Muscle of leg (tissue), 16 donors: ENCODE results near the gene SLC28A3. TPM values are rescaled to one million over a fixed set of nuclear protein-coding genes. Genes with fewer than 3 reads are reported as not detected.
"Not testable (repeated sequence)": the region's sequence is repeated elsewhere in the genome, so short reads cannot be mapped to it uniquely, and the experiment has no call there.

Experiments
- DNase-seq: peaks from one replicate; pipeline ENCODE4 v3.0.0; 2013
- H3K27ac ChIP-seq: one replicate; pipeline ENCODE4 v1.5.1; 2013; ENCODE audit warnings: mild to moderate bottlenecking, low read length, control low read depth
- H3K27me3 ChIP-seq: one replicate; pipeline ENCODE4 v1.6.1; 2013; ENCODE audit warnings: low read length; ENCODE audit not compliant: control insufficient read depth, insufficient read depth
- H3K36me3 ChIP-seq: one replicate; pipeline ENCODE4 v1.6.1; 2013; ENCODE audit warnings: low read length; ENCODE audit not compliant: control insufficient read depth, insufficient read depth
- H3K4me1 ChIP-seq: one replicate; pipeline ENCODE4 v1.6.1; 2013; ENCODE audit warnings: low read length; ENCODE audit not compliant: control insufficient read depth, insufficient read depth
- H3K4me3 ChIP-seq: one replicate; pipeline ENCODE4 v1.5.1; 2013; ENCODE audit warnings: low read length, control low read depth
- H3K9me3 ChIP-seq: replicated peaks from 2 replicates; pipeline ENCODE4 v1.6.1; 2013; ENCODE audit warnings: low read depth, low read length; ENCODE audit not compliant: control insufficient read depth
- WGBS: methylation state at CpG from one replicate; pipeline ENCODE4 v1.1.5; 2013; ENCODE audit warnings: missing lambda C conversion rate; ENCODE audit not compliant: insufficient coverage; 5-methylcytosine and 5-hydroxymethylcytosine counted together
- long read RNA-seq, 11 donors: transcript quantifications; one replicate each; lab custom pipeline, GENCODE V29; 2026
- polyA plus RNA-seq, 8 donors: library from polyadenylated mRNA; unstranded; fragments of 120-200 nt; gene quantifications; one replicate each; pipeline versions ENCODE4 v1.2.1 to v1.2.3, GENCODE V29; 2013; ENCODE audit warnings: inconsistent platforms in 1 of 8, low replicate concordance in 1 of 8; ENCODE audit not compliant: insufficient read length in 8 of 8, insufficient read depth in 1 of 8
- total RNA-seq: library from RNA; stranded (reverse); fragments of 120-200 nt; gene quantifications from one replicate; pipeline ENCODE4 v1.2.4, GENCODE V29; 2013

The SLC28A3 gene
- total RNA-seq (0.04 TPM), polyA plus RNA-seq (under 1 TPM in 5 of 8 donors, not detected in 3; 0.02 to 0.29 (median 0.04) TPM)
- long read RNA-seq, donor 1: 0 reads
- long read RNA-seq, donor 2: 0 reads
- long read RNA-seq, donor 3: 0 reads
- long read RNA-seq, donor 4: 0 reads
- long read RNA-seq, donor 5: 0 reads
- long read RNA-seq, donor 6: 0 reads
- long read RNA-seq, donor 7: 0 reads
- long read RNA-seq, donor 8: 0 reads
- long read RNA-seq, donor 9: 0 reads
- long read RNA-seq, donor 10: 0 reads
- long read RNA-seq, donor 11: 0 reads

GRCh38 chr9:84340535-84340934 is at the start of gene SLC28A3:
SLC28A3 (minus strand) TSS chr9:84340758; CDS start chr9:84340633, 125 bp downstream.
- WGBS: 27% methylated on average over 1 of the region's 5 CpGs
- Histone ChIP-seq H3K4me1 (no peaks in the 10 kb centered on the region), H3K27me3 (no peaks in the 10 kb centered on the region), H3K27ac (no peak within 1 kb of the TSS), H3K4me3 (no peak within 1 kb of the TSS), H3K9me3 (no peaks in the 10 kb centered on the region), H3K36me3 (no peaks in the 10 kb centered on the region)
- DNase-seq: no peak

GRCh38 chr9:84390254-84390653 is 49.7 kb upstream of the SLC28A3 start:
- not testable (repeated sequence) for DNase-seq, H3K27me3 ChIP-seq, H3K27ac ChIP-seq, H3K4me1 ChIP-seq, H3K9me3 ChIP-seq, H3K4me3 ChIP-seq, H3K36me3 ChIP-seq
- WGBS: 42% methylated on average over 2 of the region's 7 CpGs

- Histone ChIP-seq H3K4me1 (no peaks in the 10 kb centered on the region), H3K27me3 (no peaks in the 10 kb centered on the region), H3K36me3 (no peaks in the 10 kb centered on the region), H3K4me3 (no peak overlapping the region), H3K27ac (no peak overlapping the region), H3K9me3 (no peaks in the 10 kb centered on the region)
- WGBS: no CpG with 5 or more reads among the region's 5 CpGs
- DNase-seq: no peak
Observed at GRCh38 chr9:84387821-84388220, 47.3 kb upstream of the SLC28A3 start.

- Histone ChIP-seq H3K4me3 (no peak overlapping the region), H3K4me1 (no peaks in the 10 kb centered on the region), H3K36me3 (no peaks in the 10 kb centered on the region), H3K9me3 (no peaks in the 10 kb centered on the region), H3K27me3 (no peaks in the 10 kb centered on the region), H3K27ac (no peak overlapping the region)
- WGBS: no CpG with 5 or more reads among the region's 1 CpG
- DNase-seq: no peak
Observed at GRCh38 chr9:84386753-84387152, 46.2 kb upstream of the SLC28A3 start.

GRCh38 chr9:84385386-84386040 is 45.0 kb upstream of the SLC28A3 start:
- no CpG with 5 or more reads among the region's 1 CpG for WGBS
- H3K27ac ChIP-seq: no peak overlapping the region
- H3K4me1 ChIP-seq: no peaks in the 10 kb centered on the region
- DNase-seq: no peak
- no peaks in the 10 kb centered on the region for H3K9me3 ChIP-seq
- H3K36me3 ChIP-seq: no peaks in the 10 kb centered on the region
- H3K4me3 ChIP-seq: no peak overlapping the region
- no peaks in the 10 kb centered on the region for H3K27me3 ChIP-seq

- no peak for DNase-seq
- no peaks in the 10 kb centered on the region for H3K36me3 ChIP-seq
- H3K4me3 ChIP-seq: no peak overlapping the region
- WGBS: no CpG with 5 or more reads among the region's 1 CpG
- no peak overlapping the region for H3K27ac ChIP-seq
- H3K27me3 ChIP-seq: no peaks in the 10 kb centered on the region
- no peaks in the 10 kb centered on the region for H3K9me3 ChIP-seq
- H3K4me1 ChIP-seq: no peaks in the 10 kb centered on the region
Observed at GRCh38 chr9:84384617-84385016, 44.1 kb upstream of the SLC28A3 start.

GRCh38 chr9:84383178-84383577 is 42.6 kb upstream of the SLC28A3 start:
- WGBS: 61% methylated on average over 2 of the region's 3 CpGs
- Histone ChIP-seq H3K36me3 (no peaks in the 10 kb centered on the region), H3K4me1 (no peaks in the 10 kb centered on the region), H3K27me3 (no peaks in the 10 kb centered on the region), H3K27ac (no peak overlapping the region), H3K4me3 (no peak overlapping the region), H3K9me3 (no peaks in the 10 kb centered on the region)
- DNase-seq: no peak

GRCh38 chr9:84382720-84383119 is 42.2 kb upstream of the SLC28A3 start:
- Histone ChIP-seq H3K4me3 (no peak overlapping the region), H3K27me3 (no peaks in the 10 kb centered on the region), H3K36me3 (no peaks in the 10 kb centered on the region), H3K9me3 (no peaks in the 10 kb centered on the region), H3K27ac (no peak overlapping the region), H3K4me1 (no peaks in the 10 kb centered on the region)
- WGBS: 80% methylated on average over 1 of the region's 6 CpGs
- no peak for DNase-seq

GRCh38 chr9:84381508-84381907 is 41.0 kb upstream of the SLC28A3 start:
- Histone ChIP-seq H3K27ac (no peak overlapping the region), H3K9me3 (no peaks in the 10 kb centered on the region), H3K27me3 (no peaks in the 10 kb centered on the region), H3K36me3 (no peaks in the 10 kb centered on the region), H3K4me1 (no peaks in the 10 kb centered on the region), H3K4me3 (no peak overlapping the region)
- no CpG with 5 or more reads among the region's 3 CpGs for WGBS
- no peak for DNase-seq

- Histone ChIP-seq H3K27me3 (no peaks in the 10 kb centered on the region), H3K4me3 (no peak overlapping the region), H3K36me3 (no peaks in the 10 kb centered on the region), H3K4me1 (no peaks in the 10 kb centered on the region), H3K9me3 (no peaks in the 10 kb centered on the region), H3K27ac (no peak overlapping the region)
- DNase-seq: no peak
Observed at GRCh38 chr9:84379740-84380139, 39.2 kb upstream of the SLC28A3 start.
